SU-DHL-6 (cell line): Measurements from ENCODE around the gene SHMT1.
"Not testable (repeated sequence)": the region's sequence is repeated elsewhere in the genome, so short reads cannot be mapped to it uniquely, and the experiment has no call there.

Source experiments
- CTCF ChIP-seq: fragments of 200-600 bp; sonication (generic); IDR thresholded peaks from one replicate; pipeline ENCODE4 v1.5.1; 2017; ENCODE audit warnings: antibody characterized with exemption, mild to moderate bottlenecking, low read length, moderate library complexity; ENCODE audit not compliant: insufficient read depth, poor library complexity, severe bottlenecking
- EZH2phosphoT487 ChIP-seq: fragments of 200-600 bp; sonication (generic), shearing (Covaris generic); conservative IDR thresholded peaks from 2 replicates; pipeline ENCODE4 v1.6.1; 2018; ENCODE audit warnings: mild to moderate bottlenecking, antibody characterized with exemption, low read length, moderate library complexity, mixed read lengths

- not testable (repeated sequence) for TF ChIP-seq CTCF, EZH2phosphoT487
These were observed 15.3 kb upstream of the SHMT1 start for GRCh38 chr17:18378614-18379013.
